ENCODE data around the gene RPTOR.

GRCh38 chr17:80737106-80738019 lies 192.7 kb downstream of the RPTOR start:
- peak; percentile 64 for TF ChIP-seq CTCF (IDR thresholded peaks at IDR 0.05; ENCODE audit: low read length)
- TF ChIP-seq EZH2 (IDR thresholded peaks at IDR 0.05; ENCODE audit: borderline replicate concordance, low read length), result no peak

Measured in OCI-LY1 (cell line).